SK-N-SH (cell line): ENCODE measurements around the gene C10orf143.

Experiments
- CTCF ChIP-seq: fragments of 200-600 bp; sonication (generic); IDR thresholded peaks from 2 replicates; pipeline ENCODE4 v1.6.1; 2017; ENCODE audit warnings: antibody characterized with exemption, mild to moderate bottlenecking, moderate library complexity
- POLR2AphosphoS5 ChIP-seq: IDR thresholded peaks from 2 replicates; pipeline ENCODE4 v1.6.1; 2012; ENCODE audit warnings: low read depth, low read length
- TF ChIP-seq, protein P1 (sequence below): IDR thresholded peaks from 2 replicates; pipeline ENCODE4 v1.6.1; 2012; ENCODE audit warnings: mild to moderate bottlenecking, low read depth, low read length, moderate library complexity

GRCh38 chr10:130074639-130075038 lies 36.0 kb downstream of the C10orf143 start:
- TF ChIP-seq, protein P1, sequence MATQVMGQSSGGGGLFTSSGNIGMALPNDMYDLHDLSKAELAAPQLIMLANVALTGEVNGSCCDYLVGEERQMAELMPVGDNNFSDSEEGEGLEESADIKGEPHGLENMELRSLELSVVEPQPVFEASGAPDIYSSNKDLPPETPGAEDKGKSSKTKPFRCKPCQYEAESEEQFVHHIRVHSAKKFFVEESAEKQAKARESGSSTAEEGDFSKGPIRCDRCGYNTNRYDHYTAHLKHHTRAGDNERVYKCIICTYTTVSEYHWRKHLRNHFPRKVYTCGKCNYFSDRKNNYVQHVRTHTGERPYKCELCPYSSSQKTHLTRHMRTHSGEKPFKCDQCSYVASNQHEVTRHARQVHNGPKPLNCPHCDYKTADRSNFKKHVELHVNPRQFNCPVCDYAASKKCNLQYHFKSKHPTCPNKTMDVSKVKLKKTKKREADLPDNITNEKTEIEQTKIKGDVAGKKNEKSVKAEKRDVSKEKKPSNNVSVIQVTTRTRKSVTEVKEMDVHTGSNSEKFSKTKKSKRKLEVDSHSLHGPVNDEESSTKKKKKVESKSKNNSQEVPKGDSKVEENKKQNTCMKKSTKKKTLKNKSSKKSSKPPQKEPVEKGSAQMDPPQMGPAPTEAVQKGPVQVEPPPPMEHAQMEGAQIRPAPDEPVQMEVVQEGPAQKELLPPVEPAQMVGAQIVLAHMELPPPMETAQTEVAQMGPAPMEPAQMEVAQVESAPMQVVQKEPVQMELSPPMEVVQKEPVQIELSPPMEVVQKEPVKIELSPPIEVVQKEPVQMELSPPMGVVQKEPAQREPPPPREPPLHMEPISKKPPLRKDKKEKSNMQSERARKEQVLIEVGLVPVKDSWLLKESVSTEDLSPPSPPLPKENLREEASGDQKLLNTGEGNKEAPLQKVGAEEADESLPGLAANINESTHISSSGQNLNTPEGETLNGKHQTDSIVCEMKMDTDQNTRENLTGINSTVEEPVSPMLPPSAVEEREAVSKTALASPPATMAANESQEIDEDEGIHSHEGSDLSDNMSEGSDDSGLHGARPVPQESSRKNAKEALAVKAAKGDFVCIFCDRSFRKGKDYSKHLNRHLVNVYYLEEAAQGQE: no peak
- TF ChIP-seq CTCF (no peak), POLR2AphosphoS5 (no peak)
